Measurements from ENCODE around the gene LGALS4. TPM values are rescaled to one million over a fixed set of nuclear protein-coding genes. Genes with fewer than 3 reads are reported as not detected.

Gene LGALS4
- total and polyA plus RNA-seq, 9 of the 15 experiments (the other 6 are each of a cell fraction or from before 2014, with no cell fraction given) = 0.08 to 1.1 (median 0.30) TPM; not detected in 3

GRCh38 chr19:38841180-38841766 is 28.5 kb upstream of the LGALS4 start:
- ChIA-PET POLR2A (interaction anchor here (0.7 to 4.7 kb wide), 7 partner anchors 8 to 198 kb away, joined by 3 to 58 read pairs (median 4); partner anchors contain the start of genes ECH1 and HNRNPL), CTCF (ENCODE audit: low intra/inter-chr PET ratio) (no interaction called here)
- Histone ChIP-seq H3K9ac (ENCODE audit: insufficient read depth in 1 of 2, low read depth in 2 of 2, low read length in 2 of 2) (no peak overlapping the region), H3K4me3 (no peak overlapping the region), H3K79me2 (ENCODE audit: control insufficient read depth, insufficient read depth, low read length) (peaks cover 53% of the 10 kb centered on the region), H4K20me1 (replicated peaks; ENCODE audit: control insufficient read depth, insufficient read depth, low read length) (peaks cover 30% of the 10 kb centered on the region), H3K27ac (ENCODE audit: extremely low read depth, low read depth, low read length) (no peak overlapping the region), H3K27me3 (ENCODE audit: control insufficient read depth in 2 of 2, insufficient read depth in 2 of 2, low read length in 2 of 2) (no peaks in the 10 kb centered on the region), H3K4me2 (ENCODE audit: insufficient read depth, low read length) (no peak overlapping the region), H3K4me1 (replicated peaks in 1 of 2; ENCODE audit: control insufficient read depth in 2 of 2, insufficient read depth in 2 of 2, low read length in 2 of 2) (peaks cover 0 to 14% of the 10 kb centered on the region in 2 experiments; a peak in 4 of 5 replicates), H3K36me3 (ENCODE audit: control insufficient read depth, insufficient read depth, low read length) (peaks cover 99% of the 10 kb centered on the region), H3K9me1 (ENCODE audit: control insufficient read depth, insufficient read depth, low read length) (no peaks in the 10 kb centered on the region), H3K9me3 (replicated peaks; ENCODE audit: control insufficient read depth, insufficient read depth, low read depth, low read length) (no peaks in the 10 kb centered on the region), H2AFZ (ENCODE audit: low read depth, low read length) (no peak overlapping the region)
- in situ Hi-C loops (cut with MboI) = no loop called here
- WGBS (ENCODE audit: insufficient coverage, low coverage, missing lambda C conversion rate) = 92% methylated on average over 11 of the region's 12 CpGs
- no peak for TF ChIP-seq KLF16 (IDR thresholded peaks at IDR 0.05)
- TF ChIP-seq SNRNP70 (optimal IDR thresholded peaks at IDR 0.05; ENCODE audit: low read depth, low read length) = no peak
- TF ChIP-seq RBM25 (IDR thresholded peaks at IDR 0.05; ENCODE audit: low read depth, low read length, severe bottlenecking) = peak; percentile 54
- TF ChIP-seq ZNF75A (CRISPR knock-in tag; IDR thresholded peaks at IDR 0.05) = no peak
- TF ChIP-seq POLR2AphosphoS5 (IDR thresholded peaks at IDR 0.05; ENCODE audit: control insufficient read depth, insufficient read depth, low read depth, low read length) = peak; percentile 17; the same call in 1 of the 2 replicates
- TF ChIP-seq ZNF12 (CRISPR knock-in tag; IDR thresholded peaks at IDR 0.05) = no peak
- 0 out of 2 replicates have a peak, but pooled peaks have one; percentile 16 for TF ChIP-seq AFF4 (CRISPR knock-in tag; IDR thresholded peaks at IDR 0.05)
- peak; percentile 57; the same call in 1 of the 2 replicates for TF ChIP-seq ZBTB33 (CRISPR knock-in tag; IDR thresholded peaks at IDR 0.05)
- peak; percentile 9 for TF ChIP-seq POLR2B (IDR thresholded peaks at IDR 0.05; ENCODE audit: low read depth, partially characterized antibody)
- no peak for TF ChIP-seq MBD1 (CRISPR knock-in tag; IDR thresholded peaks at IDR 0.05)
- TF ChIP-seq USF1 (CRISPR knock-in tag; IDR thresholded peaks at IDR 0.05) = no peak
- TF ChIP-seq ZNF699 (CRISPR knock-in tag; IDR thresholded peaks at IDR 0.05; ENCODE audit: insufficient replicate concordance) = no peak
- TF ChIP-seq ZNF444 (CRISPR knock-in tag; IDR thresholded peaks at IDR 0.05) = no peak
- peak; percentile 37 for FAIRE-seq
- BruUV-seq (replicated peaks) = no TSS peak
- intact Hi-C loops (cut with micrococcal nuclease) = no loop called here
- ATAC-seq = no peak
- DNase-seq (ENCODE audit: extremely low read depth in 1 of 4, low spot score in 3 of 4) = peak in 1 of 4 experiments; percentile 1
